HG02588 (cell line): ENCODE data around the gene GNL2.

ENCODE experiments used
- ATAC-seq: cut with Tn5 transposase; IDR thresholded peaks from one replicate; pipeline ENCODE4 v1.9.1; 2021; ENCODE audit warnings: mild to moderate bottlenecking, moderate library complexity; ENCODE audit not compliant: unreplicated experiment

GNL2 gene

DNA sequence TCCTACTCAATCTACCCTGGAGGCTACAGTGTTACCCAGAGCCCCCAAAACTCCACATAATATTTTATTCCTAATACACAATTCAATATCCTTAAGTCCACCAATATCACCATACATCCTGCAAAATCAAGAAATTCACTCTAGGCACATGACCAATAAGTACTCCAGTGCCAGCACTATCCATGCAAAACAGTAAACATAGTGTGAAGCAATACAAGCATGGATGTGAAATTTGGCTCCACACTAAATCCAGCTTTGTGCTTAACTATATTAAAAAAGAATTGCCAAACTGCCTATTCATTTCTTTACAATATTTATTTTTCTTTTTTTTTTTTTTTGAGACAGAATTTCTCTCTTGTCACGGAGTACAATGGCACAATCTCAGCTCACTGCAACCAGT, 78.2 kb downstream of the GNL2 start:
- no peak for ATAC-seq
